Mucosa of rectum (tissue), 2 donors: ENCODE data around the gene FIBIN.

Experiments
- H3K27ac ChIP-seq, 2 donors: one replicate each; pipeline ENCODE4 v1.7.0; 2013; ENCODE audit warnings: inconsistent platforms in 2 of 2, low read depth in 2 of 2, low read length in 2 of 2
- H3K27me3 ChIP-seq, 2 donors: one replicate each; pipeline ENCODE4 v1.7.0; 2013; ENCODE audit warnings: low read length in 2 of 2; ENCODE audit not compliant: control insufficient read depth in 2 of 2, insufficient read depth in 2 of 2
- H3K36me3 ChIP-seq, 2 donors: one replicate each; pipeline ENCODE4 v1.7.0; 2013; ENCODE audit warnings: low read length in 2 of 2; ENCODE audit not compliant: control insufficient read depth in 2 of 2, insufficient read depth in 2 of 2
- H3K4me1 ChIP-seq, 2 donors: one replicate each; pipeline ENCODE4 v1.7.0; 2013; ENCODE audit warnings: low read length in 2 of 2, mild to moderate bottlenecking in 1 of 2; ENCODE audit not compliant: control insufficient read depth in 2 of 2, insufficient read depth in 2 of 2
- H3K4me3 ChIP-seq, 2 donors: one replicate each; pipeline ENCODE4 v1.7.0; 2013; ENCODE audit warnings: low read length in 2 of 2
- H3K9ac ChIP-seq, 2 donors: one replicate each; pipeline ENCODE4 v1.7.0; 2013; ENCODE audit warnings: low read length in 2 of 2, low read depth in 1 of 2, mild to moderate bottlenecking in 1 of 2
- H3K9me3 ChIP-seq, 2 donors: one replicate each; pipeline ENCODE4 v1.7.0; 2013; ENCODE audit warnings: low read length in 2 of 2; ENCODE audit not compliant: control insufficient read depth in 2 of 2
- donor health status: healthy.
- donor health status: Normal muscosa, but diverticular disease.

FIBIN gene

DNA sequence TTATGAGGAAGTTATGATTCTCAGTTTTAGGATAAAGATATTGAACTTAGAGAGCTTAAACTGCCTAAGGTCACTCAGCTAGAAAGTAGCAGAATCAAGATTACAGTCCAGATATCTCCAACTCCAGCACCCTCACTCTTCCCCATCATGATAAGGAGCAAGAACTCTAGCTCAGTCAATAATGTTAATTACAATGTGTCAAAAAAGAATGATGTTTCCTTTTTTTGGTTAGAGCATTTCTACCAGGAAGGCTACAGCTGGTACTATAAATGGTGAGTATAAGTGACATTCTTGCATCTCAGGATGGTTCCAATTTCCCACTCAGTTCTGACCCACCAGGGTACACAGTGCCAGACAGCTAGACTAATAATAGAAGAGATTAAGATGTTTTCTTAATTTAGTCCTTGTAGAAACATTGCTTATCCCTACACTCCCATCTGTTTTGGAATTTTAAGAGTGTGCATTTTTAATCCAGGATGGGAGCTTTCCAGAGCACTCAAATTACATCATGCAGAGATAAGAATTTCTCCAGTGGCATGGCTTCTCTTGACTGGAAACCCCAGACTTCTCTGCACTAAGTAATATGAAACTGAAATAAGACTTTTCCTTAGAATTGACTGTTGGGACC lies 25.1 kb downstream of the FIBIN start:
- Histone ChIP-seq H3K4me3 (no peak overlapping the region), H3K27ac (no peak overlapping the region), H3K27me3 (no peaks in the 10 kb centered on the region), H3K36me3 (no peaks in the 10 kb centered on the region), H3K4me1 (no peaks in the 10 kb centered on the region), H3K9ac (no peak overlapping the region), H3K9me3 (no peaks in the 10 kb centered on the region)

- H3K27ac ChIP-seq = no peak overlapping the region
- H3K36me3 ChIP-seq = no peaks in the 10 kb centered on the region
- H3K4me1 ChIP-seq = no peaks in the 10 kb centered on the region
- no peak overlapping the region for H3K9ac ChIP-seq
- no peaks in the 10 kb centered on the region for H3K27me3 ChIP-seq
- H3K9me3 ChIP-seq = no peaks in the 10 kb centered on the region
- H3K4me3 ChIP-seq = no peak overlapping the region
These were observed 26.8 kb downstream of the FIBIN start for GRCh38 chr11:27020751-27021150.

- no peaks in the 10 kb centered on the region for H3K9me3 ChIP-seq
These were observed 28.8 kb downstream of the FIBIN start for GRCh38 chr11:27022659-27023251.

DNA sequence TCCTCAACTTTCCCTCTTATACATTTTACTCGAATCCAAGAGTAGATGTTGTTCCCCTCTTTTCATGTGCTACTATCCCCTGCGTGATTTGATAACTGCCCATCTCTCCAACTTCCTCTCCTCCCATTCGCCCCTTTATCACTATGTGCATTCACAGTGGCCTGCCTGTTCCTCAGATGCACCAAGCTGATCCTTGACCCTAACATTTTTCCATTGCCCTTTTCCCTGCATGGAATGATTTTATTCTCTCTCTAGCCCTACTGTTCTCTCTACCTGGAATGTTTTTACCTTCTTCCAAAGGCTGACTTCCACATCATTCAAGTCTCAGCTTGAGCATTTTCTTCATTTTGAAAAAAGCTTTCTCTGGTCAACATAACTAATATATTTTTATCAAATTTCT lies 31.0 kb downstream of the FIBIN start:
- H3K9me3 ChIP-seq = no peaks in the 10 kb centered on the region
- H3K27ac ChIP-seq = no peak overlapping the region

More at GRCh38 chr11:27022659-27023251, 28.8 kb downstream of the FIBIN start:
- no peak overlapping the region for H3K27ac ChIP-seq
- no peak overlapping the region for H3K4me3 ChIP-seq
- no peaks in the 10 kb centered on the region for H3K4me1 ChIP-seq
- H3K9ac ChIP-seq = no peak overlapping the region
- no peaks in the 10 kb centered on the region for H3K27me3 ChIP-seq
- H3K36me3 ChIP-seq = no peaks in the 10 kb centered on the region

DNA sequence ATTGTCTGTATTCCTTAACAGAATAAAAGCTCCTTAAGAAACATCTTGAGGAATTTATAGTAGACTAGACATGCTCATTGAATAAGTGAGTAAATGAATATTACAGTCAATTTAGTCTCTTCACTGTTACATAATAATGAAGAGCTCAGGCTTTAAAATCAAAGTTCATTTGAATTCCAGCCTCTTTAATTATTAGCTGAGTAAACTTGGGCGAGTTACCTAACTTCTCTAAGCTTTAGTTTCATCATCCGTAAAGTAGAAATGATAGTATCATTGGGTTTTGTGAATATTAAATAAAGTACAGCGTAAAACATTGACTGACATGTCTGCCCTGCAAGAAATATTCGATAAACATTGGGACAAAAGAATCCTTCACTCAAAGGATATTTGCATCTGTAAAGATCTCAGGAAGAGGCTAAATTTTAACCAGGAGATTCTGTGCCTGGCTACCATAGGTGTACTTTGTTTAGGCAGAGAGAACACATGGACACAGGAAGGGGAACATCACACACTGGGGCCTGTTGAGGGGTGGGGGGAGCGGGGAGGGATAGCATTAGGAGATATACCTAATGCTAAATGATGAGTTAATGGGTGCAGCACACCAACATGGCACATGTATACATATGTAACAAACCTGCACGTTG lies 31.5 kb downstream of the FIBIN start:
- no peak overlapping the region for H3K4me3 ChIP-seq
- no peaks in the 10 kb centered on the region for H3K27me3 ChIP-seq

More for the DNA sequence above, 31.0 kb downstream of the FIBIN start:
- Histone ChIP-seq H3K9ac (no peak overlapping the region), H3K36me3 (no peaks in the 10 kb centered on the region), H3K27me3 (no peaks in the 10 kb centered on the region), H3K4me1 (no peaks in the 10 kb centered on the region), H3K4me3 (no peak overlapping the region)

GRCh38 chr11:27025957-27026733 lies 32.2 kb downstream of the FIBIN start:
- Histone ChIP-seq H3K9me3 (no peaks in the 10 kb centered on the region), H3K9ac (no peak overlapping the region), H3K4me3 (no peak overlapping the region), H3K27ac (no peak overlapping the region), H3K27me3 (no peaks in the 10 kb centered on the region), H3K4me1 (no peaks in the 10 kb centered on the region), H3K36me3 (no peaks in the 10 kb centered on the region)

More for the DNA sequence above, 31.5 kb downstream of the FIBIN start:
- no peaks in the 10 kb centered on the region for H3K4me1 ChIP-seq
- H3K9me3 ChIP-seq = no peaks in the 10 kb centered on the region
- no peaks in the 10 kb centered on the region for H3K36me3 ChIP-seq
- H3K27ac ChIP-seq = no peak overlapping the region
- H3K9ac ChIP-seq = no peak overlapping the region

DNA sequence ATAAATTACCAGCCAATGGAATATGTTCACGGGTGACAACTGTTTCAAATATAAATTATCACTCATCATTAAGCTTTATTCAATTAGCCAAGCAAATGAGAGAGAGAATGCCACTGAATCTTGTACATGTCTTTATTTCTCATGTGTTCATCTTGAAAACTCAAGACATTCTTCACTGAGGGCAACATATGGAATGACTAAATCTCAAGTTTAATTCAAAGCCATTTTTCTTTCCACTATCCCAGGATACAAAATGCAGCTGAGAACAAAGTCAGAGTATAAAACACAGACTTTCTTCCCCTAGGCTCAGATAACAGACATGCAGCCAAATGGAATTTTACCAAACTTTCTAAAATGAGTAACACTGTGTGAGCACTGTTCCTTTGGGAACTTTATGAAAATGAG lies 34.7 kb downstream of the FIBIN start:
- H3K27ac ChIP-seq = no peak overlapping the region

GRCh38 chr11:27029966-27030365 lies 36.1 kb downstream of the FIBIN start:
- Histone ChIP-seq H3K9me3 (no peaks in the 10 kb centered on the region), H3K4me3 (no peak overlapping the region), H3K36me3 (no peaks in the 10 kb centered on the region), H3K9ac (no peak overlapping the region), H3K4me1 (no peaks in the 10 kb centered on the region), H3K27me3 (no peaks in the 10 kb centered on the region), H3K27ac (no peak overlapping the region)

More for the DNA sequence above, 34.7 kb downstream of the FIBIN start:
- no peak overlapping the region for H3K4me3 ChIP-seq
- no peaks in the 10 kb centered on the region for H3K36me3 ChIP-seq
- H3K9me3 ChIP-seq = no peaks in the 10 kb centered on the region
- no peak overlapping the region for H3K9ac ChIP-seq
- H3K4me1 ChIP-seq = no peaks in the 10 kb centered on the region
- H3K27me3 ChIP-seq = no peaks in the 10 kb centered on the region

DNA sequence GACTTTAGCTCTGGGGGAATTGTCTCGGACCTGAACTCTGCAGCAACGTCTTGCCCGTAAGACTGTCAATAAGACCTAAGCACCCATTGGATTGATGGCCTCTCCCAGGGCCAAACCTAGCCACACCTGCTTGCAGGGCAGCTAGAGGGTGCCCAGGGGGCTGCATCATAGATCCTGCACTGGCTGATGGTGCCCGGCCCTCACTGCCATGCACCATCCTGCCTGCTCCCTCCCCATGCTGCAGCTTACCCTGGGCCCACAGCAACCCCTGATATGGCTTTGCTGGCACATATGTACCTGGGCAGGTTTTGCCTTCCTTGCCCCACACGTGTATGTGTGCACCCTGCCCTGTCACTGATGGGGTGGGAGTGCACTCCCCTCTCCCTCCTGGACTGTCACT lies 37.8 kb downstream of the FIBIN start:
- H3K9ac ChIP-seq = no peak overlapping the region

DNA sequence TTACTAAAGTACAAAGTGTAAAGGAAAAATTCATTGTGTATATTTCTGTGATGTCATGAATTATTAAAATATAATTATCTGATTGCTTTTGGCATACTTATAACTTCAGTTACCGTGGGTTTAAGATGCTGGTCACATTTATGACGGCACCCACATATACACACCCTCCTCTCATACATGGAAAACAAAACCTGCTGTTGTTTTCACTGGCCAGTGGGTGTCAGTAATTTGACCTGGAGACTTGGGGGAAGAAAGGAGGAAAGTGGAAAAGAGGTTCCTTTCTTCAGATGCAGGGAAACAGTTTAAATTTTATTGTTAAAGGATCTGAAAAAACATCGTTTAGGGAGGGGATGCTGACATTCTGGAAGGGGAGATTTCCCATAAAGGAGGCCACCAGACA lies 46.0 kb downstream of the FIBIN start:
- Histone ChIP-seq H3K27me3 (no peaks in the 10 kb centered on the region), H3K4me3 (no peak overlapping the region), H3K9ac (no peak overlapping the region), H3K36me3 (no peaks in the 10 kb centered on the region), H3K9me3 (no peaks in the 10 kb centered on the region), H3K4me1 (no peaks in the 10 kb centered on the region), H3K27ac (no peak overlapping the region)

More for the DNA sequence above, 37.8 kb downstream of the FIBIN start:
- no peak overlapping the region for H3K27ac ChIP-seq
- no peaks in the 10 kb centered on the region for H3K36me3 ChIP-seq
- no peaks in the 10 kb centered on the region for H3K4me1 ChIP-seq
- no peaks in the 10 kb centered on the region for H3K9me3 ChIP-seq
- no peaks in the 10 kb centered on the region for H3K27me3 ChIP-seq
- H3K4me3 ChIP-seq = no peak overlapping the region
